ENCODE data around the gene SYNRG. TPM values are rescaled to one million over a fixed set of nuclear protein-coding genes. Genes with fewer than 3 reads are reported as not detected.
A peak's percentile ranks its signal among the peaks of the same experiment; 100 is the strongest.

The SYNRG gene
- total and polyA plus RNA-seq, 2 of the 13 experiments (the other 11 are each of a cell fraction or from before 2014, with no cell fraction given), result 7.3 to 8.7 TPM

DNA sequence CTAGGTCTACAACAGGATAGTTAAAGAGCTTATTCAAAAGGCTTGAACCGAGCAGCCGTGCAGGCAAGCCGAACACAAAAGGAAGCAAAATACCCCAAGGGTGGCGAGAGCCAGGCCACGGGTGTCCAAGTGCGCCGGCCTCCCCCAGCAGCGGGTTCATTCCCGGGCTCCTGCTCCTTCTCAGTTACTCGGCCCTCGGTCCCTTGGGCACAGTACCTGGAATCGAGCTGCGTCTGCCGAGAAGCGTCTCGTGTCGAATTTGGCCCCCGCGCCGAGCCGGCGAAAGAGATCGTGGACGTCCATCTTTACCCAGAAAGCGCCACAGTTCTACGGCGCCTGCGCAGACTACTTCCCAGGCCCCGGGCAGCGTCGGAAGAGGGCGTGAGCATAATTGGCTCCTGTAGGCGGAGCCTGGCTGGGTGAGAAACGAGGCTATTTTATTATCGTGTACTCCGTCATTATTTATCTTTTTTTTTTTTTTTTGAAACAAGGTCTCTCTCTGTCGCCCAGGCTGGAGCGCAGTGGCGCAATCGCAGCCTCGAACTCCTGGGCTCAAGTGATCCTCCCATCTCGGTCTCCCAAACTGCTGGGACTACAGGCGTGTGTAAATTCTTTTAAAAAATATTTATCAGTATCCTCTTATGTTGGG lies 34.0 kb upstream of the SYNRG start, which contains the start of gene DDX52 (continued):
- TF ChIP-seq ZNF616 (CRISPR knock-in tag; IDR thresholded peaks at IDR 0.05; ENCODE audit: low read depth) (no peak), HIVEP1 (CRISPR knock-in tag; IDR thresholded peaks at IDR 0.05) (peak; percentile 75), MTF2 (CRISPR knock-in tag; IDR thresholded peaks at IDR 0.05; ENCODE audit: borderline replicate concordance) (no peak), FLYWCH1 (CRISPR knock-in tag; IDR thresholded peaks at IDR 0.05) (no peak), ZNF773 (CRISPR knock-in tag; IDR thresholded peaks at IDR 0.05; ENCODE audit: borderline replicate concordance) (no peak; the same call in 1 of the 2 replicates), ZNF7 (CRISPR knock-in tag; IDR thresholded peaks at IDR 0.05) (no peak), ZNF850 (CRISPR knock-in tag; conservative IDR thresholded peaks at IDR 0.05) (no peak), ZNF761 (CRISPR knock-in tag; conservative IDR thresholded peaks at IDR 0.05) (no peak), STAT5B (CRISPR knock-in tag; IDR thresholded peaks at IDR 0.05) (no peak), NFAT5 (CRISPR knock-in tag; IDR thresholded peaks at IDR 0.05) (peak; percentile 56; the same call in 1 of the 2 replicates), MYNN (CRISPR knock-in tag; IDR thresholded peaks at IDR 0.05; ENCODE audit: low read depth) (no peak; the same call in 1 of the 2 replicates), ZBTB20 (CRISPR knock-in tag; IDR thresholded peaks at IDR 0.05; ENCODE audit: borderline replicate concordance, low read depth) (no peak), POLR2G (IDR thresholded peaks at IDR 0.05; ENCODE audit: low read depth, low read length) (peak; percentile 87), PHF8 (CRISPR knock-in tag; IDR thresholded peaks at IDR 0.05) (peak; percentile 92), KAT2B (IDR thresholded peaks at IDR 0.05; ENCODE audit: borderline replicate concordance, low read depth, low read length) (no peak), SP140L (CRISPR knock-in tag; IDR thresholded peaks at IDR 0.05; ENCODE audit: borderline replicate concordance) (0 out of 2 replicates have a peak, but pooled peaks have one; percentile 35), ZNF33A (CRISPR knock-in tag; IDR thresholded peaks at IDR 0.05; ENCODE audit: borderline replicate concordance) (no peak), YEATS4 (CRISPR knock-in tag; IDR thresholded peaks at IDR 0.05; ENCODE audit: borderline replicate concordance) (no peak)
- TF ChIP-seq, protein P1, sequence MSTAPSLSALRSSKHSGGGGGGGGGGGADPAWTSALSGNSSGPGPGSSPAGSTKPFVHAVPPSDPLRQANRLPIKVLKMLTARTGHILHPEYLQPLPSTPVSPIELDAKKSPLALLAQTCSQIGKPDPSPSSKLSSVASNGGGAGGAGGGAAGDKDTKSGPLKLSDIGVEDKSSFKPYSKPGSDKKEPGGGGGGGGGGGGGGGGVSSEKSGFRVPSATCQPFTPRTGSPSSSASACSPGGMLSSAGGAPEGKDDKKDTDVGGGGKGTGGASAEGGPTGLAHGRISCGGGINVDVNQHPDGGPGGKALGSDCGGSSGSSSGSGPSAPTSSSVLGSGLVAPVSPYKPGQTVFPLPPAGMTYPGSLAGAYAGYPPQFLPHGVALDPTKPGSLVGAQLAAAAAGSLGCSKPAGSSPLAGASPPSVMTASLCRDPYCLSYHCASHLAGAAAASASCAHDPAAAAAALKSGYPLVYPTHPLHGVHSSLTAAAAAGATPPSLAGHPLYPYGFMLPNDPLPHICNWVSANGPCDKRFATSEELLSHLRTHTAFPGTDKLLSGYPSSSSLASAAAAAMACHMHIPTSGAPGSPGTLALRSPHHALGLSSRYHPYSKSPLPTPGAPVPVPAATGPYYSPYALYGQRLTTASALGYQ (CRISPR knock-in tag; IDR thresholded peaks at IDR 0.05), result peak; percentile 48; the same call in 1 of the 2 replicates
- TF ChIP-seq, protein P2, sequence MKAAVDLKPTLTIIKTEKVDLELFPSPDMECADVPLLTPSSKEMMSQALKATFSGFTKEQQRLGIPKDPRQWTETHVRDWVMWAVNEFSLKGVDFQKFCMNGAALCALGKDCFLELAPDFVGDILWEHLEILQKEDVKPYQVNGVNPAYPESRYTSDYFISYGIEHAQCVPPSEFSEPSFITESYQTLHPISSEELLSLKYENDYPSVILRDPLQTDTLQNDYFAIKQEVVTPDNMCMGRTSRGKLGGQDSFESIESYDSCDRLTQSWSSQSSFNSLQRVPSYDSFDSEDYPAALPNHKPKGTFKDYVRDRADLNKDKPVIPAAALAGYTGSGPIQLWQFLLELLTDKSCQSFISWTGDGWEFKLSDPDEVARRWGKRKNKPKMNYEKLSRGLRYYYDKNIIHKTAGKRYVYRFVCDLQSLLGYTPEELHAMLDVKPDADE (CRISPR knock-in tag; IDR thresholded peaks at IDR 0.05), result no peak
- TF ChIP-seq, protein P3, sequence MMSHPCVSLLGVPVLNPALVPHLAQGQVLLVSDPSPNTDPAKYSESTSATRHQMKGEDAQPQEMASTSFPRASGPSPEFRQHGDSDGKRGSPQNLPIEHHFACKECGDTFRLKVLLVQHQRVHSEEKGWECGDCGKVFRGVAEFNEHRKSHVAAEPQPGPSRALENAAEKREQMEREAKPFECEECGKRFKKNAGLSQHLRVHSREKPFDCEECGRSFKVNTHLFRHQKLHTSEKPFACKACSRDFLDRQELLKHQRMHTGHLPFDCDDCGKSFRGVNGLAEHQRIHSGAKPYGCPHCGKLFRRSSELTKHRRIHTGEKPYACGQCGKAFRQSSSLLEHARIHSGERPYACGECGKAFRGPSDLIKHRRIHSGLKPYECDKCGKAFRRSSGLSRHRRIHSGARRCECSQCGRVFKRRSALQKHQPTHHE (CRISPR knock-in tag; IDR thresholded peaks at IDR 0.05; ENCODE audit: borderline replicate concordance), result no peak

Data from HepG2 (cell line).